HG03060 (cell line): ENCODE measurements around the gene TYW1B.
"Not testable (repeated sequence)": the region's sequence is repeated elsewhere in the genome, so short reads cannot be mapped to it uniquely, and the experiment has no call there.

ENCODE experiments used
- ATAC-seq: cut with Tn5 transposase; IDR thresholded peaks from one replicate; pipeline ENCODE4 v1.9.1; 2021; ENCODE audit warnings: low read depth, moderate number of reproducible peaks; ENCODE audit not compliant: unreplicated experiment

The TYW1B gene

DNA sequence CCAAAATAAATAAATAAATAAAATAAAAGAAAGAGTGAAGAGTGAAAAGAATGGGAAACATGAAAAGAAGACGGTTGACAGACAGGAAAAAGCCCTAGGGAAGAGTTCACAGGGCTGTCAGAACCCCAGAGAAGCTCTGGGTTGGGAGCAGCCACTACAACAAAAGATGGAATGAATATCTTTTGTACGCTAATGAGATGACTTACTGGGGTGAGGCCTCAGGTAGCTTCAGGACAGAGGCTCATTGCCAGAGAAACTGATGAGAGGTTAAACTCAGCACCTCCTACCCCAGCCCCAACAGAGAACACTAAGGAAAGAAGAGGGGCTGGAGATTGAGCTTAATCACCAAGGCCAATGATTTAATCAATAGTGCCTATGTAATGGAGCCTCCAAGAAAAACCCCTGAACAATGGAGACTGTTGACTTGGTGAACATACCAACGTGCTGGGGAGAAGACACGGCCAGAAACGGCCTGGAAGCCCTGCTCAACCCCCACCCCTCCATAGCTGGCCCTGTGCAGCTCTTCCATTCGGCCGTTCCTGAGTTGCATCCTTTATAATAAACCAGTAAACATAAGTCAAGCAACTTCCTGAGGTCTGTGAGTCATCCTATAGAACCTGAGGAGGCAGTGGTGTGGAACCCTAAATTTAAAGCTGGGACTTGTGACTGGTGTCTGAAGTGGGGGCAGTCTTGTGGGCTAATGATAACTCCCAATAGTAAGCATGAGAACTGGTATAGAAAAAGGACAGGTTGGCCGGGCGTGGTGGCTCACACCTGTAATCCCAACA lies 11.4 kb downstream of the TYW1B start:
- ATAC-seq, result not testable (repeated sequence)

- ATAC-seq, result not testable (repeated sequence)
These were observed 17.6 kb downstream of the TYW1B start for GRCh38 chr7:72810437-72810836.

DNA sequence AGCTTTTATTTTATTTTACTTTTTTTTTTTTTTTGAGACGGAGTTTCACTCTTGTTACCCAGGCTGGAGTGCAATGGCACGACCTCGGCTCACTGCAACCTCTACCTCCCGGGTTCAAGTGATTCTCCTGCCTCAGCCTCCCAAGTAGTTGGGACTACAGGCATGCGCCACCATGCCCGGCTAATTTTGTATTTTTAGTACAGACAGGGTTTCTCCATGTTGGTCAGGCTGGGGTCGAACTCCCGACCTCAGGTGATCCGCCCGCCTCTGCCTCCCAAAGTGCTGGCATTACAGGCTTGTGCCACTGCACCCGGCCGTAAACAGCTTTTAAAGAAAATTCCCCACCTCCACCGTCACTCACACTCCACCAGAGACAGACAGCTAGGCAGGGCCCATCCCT lies 19.5 kb downstream of the TYW1B start:
- not testable (repeated sequence) for ATAC-seq

DNA sequence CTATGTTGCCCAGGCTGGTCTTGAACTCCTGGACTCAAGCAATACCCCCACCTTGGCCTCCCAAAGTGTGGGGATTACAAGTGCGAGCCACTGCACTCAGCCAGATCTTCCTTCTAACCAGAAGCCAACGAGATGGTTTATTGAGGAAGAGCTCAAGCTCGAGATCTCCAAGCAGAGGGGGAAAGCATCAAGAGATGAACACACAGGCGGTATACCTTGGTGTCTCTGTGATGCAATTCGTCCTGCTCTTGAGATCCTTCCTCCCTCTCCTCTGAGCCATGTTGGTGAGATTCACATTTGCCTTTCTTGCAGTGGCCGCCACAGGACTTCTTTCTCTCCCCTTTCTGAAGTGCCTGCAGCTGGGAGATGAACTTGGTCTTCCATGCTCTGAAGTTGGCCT lies 21.1 kb downstream of the TYW1B start:
- not testable (repeated sequence) for ATAC-seq

- ATAC-seq, result no peak
These were observed 22.2 kb downstream of the TYW1B start for GRCh38 chr7:72805526-72806494.

GRCh38 chr7:72803778-72804177 lies 24.2 kb downstream of the TYW1B start:
- not testable (repeated sequence) for ATAC-seq

GRCh38 chr7:72801564-72801963 lies 26.4 kb downstream of the TYW1B start:
- not testable (repeated sequence) for ATAC-seq

GRCh38 chr7:72795401-72795800 lies 32.6 kb downstream of the TYW1B start:
- ATAC-seq, result not testable (repeated sequence)

GRCh38 chr7:72793791-72794190 lies 34.2 kb downstream of the TYW1B start:
- ATAC-seq, result no peak

GRCh38 chr7:72790698-72791060 lies 37.3 kb downstream of the TYW1B start:
- not testable (repeated sequence) for ATAC-seq

GRCh38 chr7:72790048-72790697 lies 37.8 kb downstream of the TYW1B start:
- not testable (repeated sequence) for ATAC-seq

- ATAC-seq, result no peak
These were observed 42.6 kb downstream of the TYW1B start for GRCh38 chr7:72785166-72785955.

DNA sequence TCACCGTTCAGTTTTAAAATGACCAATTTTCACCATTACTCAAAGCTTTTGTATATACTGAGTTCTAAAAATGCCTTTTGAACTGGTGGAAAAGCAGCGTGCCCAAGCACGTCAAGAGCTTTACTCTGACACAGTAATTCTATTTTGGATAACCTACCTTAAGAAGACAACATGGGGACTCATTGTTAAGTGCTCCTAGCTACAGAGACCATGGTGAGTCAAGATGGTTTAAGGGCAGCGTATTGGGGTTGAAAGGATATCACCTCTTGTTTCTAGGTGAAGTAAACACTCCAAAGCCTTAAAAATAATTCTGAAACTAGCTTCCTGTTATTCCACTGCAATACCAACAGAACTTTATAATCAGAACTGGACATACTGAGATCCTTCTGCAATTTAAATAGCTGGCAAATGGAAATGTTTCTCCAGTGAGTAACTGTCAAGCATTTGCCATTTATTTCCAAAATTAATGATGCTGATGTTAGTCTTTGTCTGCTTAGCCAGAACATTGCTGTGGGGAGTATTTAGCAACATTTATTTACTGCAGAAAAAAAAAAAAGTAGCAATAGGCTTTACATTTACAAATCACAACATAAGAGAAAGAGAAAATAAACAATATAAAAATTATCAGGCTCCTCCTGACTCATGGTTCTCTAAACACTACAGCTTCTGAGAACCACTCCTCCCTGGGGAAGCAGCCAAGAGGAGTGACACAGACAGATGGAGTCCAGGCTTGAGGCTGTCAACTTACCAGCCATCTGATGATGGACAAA lies 44.2 kb downstream of the TYW1B start:
- not testable (repeated sequence) for ATAC-seq

DNA sequence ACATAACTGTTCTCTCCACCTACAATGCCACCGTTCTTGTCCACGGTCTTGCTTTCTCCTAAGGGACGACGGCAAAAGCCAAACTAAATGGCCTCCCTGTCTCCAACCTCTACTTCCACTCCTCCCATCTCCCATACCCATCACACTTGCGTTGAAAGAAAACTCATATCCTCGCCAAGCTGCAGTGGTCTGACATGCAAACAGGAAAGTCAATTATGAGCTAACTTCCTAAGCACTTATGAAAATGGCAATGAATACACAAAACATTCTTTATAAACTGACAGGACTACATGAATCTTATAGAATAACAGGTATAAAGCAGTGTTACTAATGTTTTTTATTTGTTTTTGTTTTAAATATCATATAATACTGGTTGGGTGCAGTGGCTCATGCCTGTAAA lies 46.4 kb downstream of the TYW1B start:
- no peak for ATAC-seq

DNA sequence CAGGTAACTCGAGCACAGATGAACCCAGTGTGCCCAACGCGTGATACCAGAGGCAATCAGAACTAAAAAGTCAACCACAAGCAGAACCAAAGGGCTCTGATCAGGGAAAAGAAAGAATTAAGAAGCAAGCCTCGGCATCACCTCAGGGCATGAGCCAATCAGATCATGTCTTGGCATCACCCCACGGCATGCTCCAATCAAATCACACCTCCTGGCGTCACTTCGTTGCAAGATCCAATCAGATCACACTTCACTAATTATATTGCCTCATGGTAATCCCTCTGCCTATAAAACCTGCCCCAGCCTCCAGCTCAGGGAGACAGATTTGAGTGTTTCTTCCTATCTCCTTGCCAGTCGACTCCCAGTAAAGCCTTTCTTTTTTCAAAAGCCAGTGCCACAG lies 46.8 kb downstream of the TYW1B start:
- ATAC-seq, result no peak

GRCh38 chr7:72780289-72780894 lies 47.6 kb downstream of the TYW1B start:
- not testable (repeated sequence) for ATAC-seq

GRCh38 chr7:72777167-72777566 lies 50.8 kb downstream of the TYW1B start:
- ATAC-seq, result not testable (repeated sequence)

- not testable (repeated sequence) for ATAC-seq
These were observed 55.4 kb downstream of the TYW1B start for GRCh38 chr7:72772627-72773026.

DNA sequence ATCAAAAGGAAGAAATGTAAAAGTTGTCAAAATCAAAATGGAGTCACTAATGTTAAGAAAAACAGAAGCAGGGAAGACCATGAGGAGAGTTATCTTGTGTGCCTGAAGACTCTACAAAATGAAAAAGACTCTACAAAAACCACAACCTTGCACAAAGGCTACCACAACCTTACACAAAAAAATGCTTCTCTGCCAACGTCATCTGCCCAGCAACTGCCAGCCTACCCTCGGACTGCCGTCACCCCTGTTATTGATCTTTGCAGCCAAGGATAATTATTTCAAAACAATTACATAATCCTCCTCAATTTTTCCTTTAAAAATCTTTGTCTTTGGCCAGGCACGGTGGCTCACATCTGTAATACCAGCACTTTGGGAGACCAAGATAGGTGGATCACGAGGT lies 61.0 kb downstream of the TYW1B start:
- ATAC-seq, result not testable (repeated sequence)
